Ectodermal cell (in vitro differentiated cells): Measurements from ENCODE around the gene OTULINL. TPM values are rescaled to one million over a fixed set of nuclear protein-coding genes. Genes with fewer than 3 reads are reported as not detected.
A peak's percentile ranks its signal among the peaks of the same experiment; 100 is the strongest.
"Not testable (repeated sequence)": the region's sequence is repeated elsewhere in the genome, so short reads cannot be mapped to it uniquely, and the experiment has no call there.

Source experiments
- H3K27ac ChIP-seq: 2 replicates; pipeline ENCODE4 v1.7.0; 2013; ENCODE audit warnings: mild to moderate bottlenecking, low read depth, low read length; ENCODE audit not compliant: insufficient read depth, poor library complexity, severe bottlenecking
- H3K27me3 ChIP-seq: 2 replicates; pipeline ENCODE4 v1.7.0; 2013; ENCODE audit warnings: mild to moderate bottlenecking, low read length; ENCODE audit not compliant: insufficient read depth, control insufficient read depth, poor library complexity, severe bottlenecking
- H3K36me3 ChIP-seq: one replicate; pipeline ENCODE4 v1.7.0; 2013; ENCODE audit warnings: low read length; ENCODE audit not compliant: control insufficient read depth, insufficient read depth
- H3K4me1 ChIP-seq: one replicate; pipeline ENCODE4 v1.7.0; 2013; ENCODE audit warnings: low read length; ENCODE audit not compliant: control insufficient read depth, insufficient read depth
- H3K4me3 ChIP-seq: 2 replicates; pipeline ENCODE4 v1.7.0; 2013; ENCODE audit warnings: low read depth, low read length, control low read depth; ENCODE audit not compliant: insufficient read depth
- H3K9me3 ChIP-seq: 2 replicates; pipeline ENCODE4 v1.7.0; 2013; ENCODE audit warnings: mild to moderate bottlenecking, low read length, moderate library complexity; ENCODE audit not compliant: control insufficient read depth
- WGBS, 2 experiments: methylation state at CpG; one replicate each; pipeline ENCODE4 v1.1.7; 2013; ENCODE audit warnings: missing lambda C conversion rate in 2 of 2; 5-methylcytosine and 5-hydroxymethylcytosine counted together
- polyA plus RNA-seq, 4 experiments: library from polyadenylated mRNA; stranded (reverse); fragments of 50-300 nt; gene quantifications; one replicate each; pipeline ENCODE4 v1.2.3, GENCODE V29; 2013

Gene OTULINL
- polyA plus RNA-seq (2013, experiment 1 of 4): 4.1 TPM
- polyA plus RNA-seq (2013, experiment 2 of 4): 7.7 TPM
- polyA plus RNA-seq (2013, experiment 3 of 4): 3.7 TPM
- polyA plus RNA-seq (2013, experiment 4 of 4): 3.6 TPM

DNA sequence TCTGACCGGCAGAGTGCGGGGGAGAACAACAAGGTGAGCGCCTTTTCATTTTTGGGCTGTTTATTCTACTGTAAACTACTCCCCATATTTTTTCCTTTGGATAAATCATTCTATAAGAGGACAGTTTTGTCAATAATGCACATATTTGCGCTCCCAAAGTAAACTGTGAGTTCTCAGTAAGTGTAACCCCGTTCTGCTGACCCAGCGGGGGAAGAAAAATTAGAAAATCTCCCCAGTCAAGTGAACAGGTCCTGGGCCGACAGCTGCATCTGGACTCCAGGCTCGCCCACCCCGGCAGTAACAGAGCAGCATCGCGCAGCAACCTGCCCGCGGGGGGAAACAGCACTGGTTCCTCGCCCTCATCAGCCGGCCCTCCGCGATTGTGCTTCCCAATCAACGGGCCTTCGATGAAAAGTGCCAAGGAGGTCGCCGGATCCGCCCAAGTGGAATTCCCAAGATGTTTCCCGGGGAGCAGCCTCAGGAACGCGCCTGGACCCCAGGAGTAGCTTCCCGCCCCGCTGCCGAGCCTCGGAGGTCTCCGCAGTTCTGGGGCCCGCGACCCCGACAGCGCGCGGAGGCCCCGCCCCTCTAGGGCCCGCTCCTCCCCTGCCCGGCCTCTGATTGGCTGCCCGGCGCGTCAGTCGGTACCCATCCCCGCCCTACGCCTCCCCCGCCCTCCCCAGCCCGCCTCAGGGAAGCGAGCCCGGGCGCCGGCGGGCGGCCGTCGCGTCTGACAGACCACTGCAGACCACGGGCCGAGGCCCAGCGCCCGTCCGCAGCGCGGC lies at the start of gene OTULINL:
OTULINL (plus strand) TSS at position 687 of the 785 bp plus-strand sequence. CDS start 103 bp downstream, outside the sequence.
- no peaks in the 10 kb centered on the region for H3K4me1 ChIP-seq
- H3K9me3 ChIP-seq: no peaks in the 10 kb centered on the region
- no peak within 1 kb of the TSS for H3K27ac ChIP-seq
- peak within 1 kb of the TSS; percentile 69 for H3K4me3 ChIP-seq
- no peaks in the 10 kb centered on the region for H3K36me3 ChIP-seq
- WGBS, 2 experiments: 7% methylated on average over 63 of the region's 63 CpGs
- peaks cover 43% of the 10 kb centered on the region for H3K27me3 ChIP-seq

GRCh38 chr5:14532180-14532579 lies 49.4 kb upstream of the OTULINL start:
- H3K4me1 ChIP-seq: no peaks in the 10 kb centered on the region
- 89 to 94% methylated on average over 3 of the region's 3 CpGs for WGBS, 2 experiments
- no peak overlapping the region for H3K27ac ChIP-seq
- H3K36me3 ChIP-seq: no peaks in the 10 kb centered on the region
- no peaks in the 10 kb centered on the region for H3K27me3 ChIP-seq
- H3K9me3 ChIP-seq: no peaks in the 10 kb centered on the region
- H3K4me3 ChIP-seq: no peak overlapping the region

DNA sequence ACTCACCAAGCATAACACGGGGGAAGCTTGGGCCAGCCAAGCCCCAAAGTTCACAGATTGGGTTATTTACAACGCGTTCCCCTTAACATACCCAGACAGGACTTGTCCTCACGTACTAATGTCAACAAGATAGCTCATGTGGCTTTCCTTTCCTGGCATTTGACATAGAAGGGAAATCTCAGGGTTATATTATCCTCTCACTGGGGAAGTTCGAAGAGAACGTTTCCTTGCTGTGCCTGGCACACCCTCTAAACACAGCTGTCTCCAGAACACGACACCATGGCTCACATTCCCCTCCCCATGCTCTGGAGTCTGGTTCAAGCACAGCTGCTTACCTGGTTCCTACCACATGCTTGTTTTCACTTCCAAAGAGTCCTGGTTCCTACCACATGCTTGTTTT lies 46.8 kb upstream of the OTULINL start:
- Histone ChIP-seq H3K27me3 (no peaks in the 10 kb centered on the region), H3K4me3 (no peak overlapping the region), H3K9me3 (no peaks in the 10 kb centered on the region), H3K36me3 (no peaks in the 10 kb centered on the region), H3K4me1 (no peaks in the 10 kb centered on the region), H3K27ac (no peak overlapping the region)
- 70 to 75% methylated on average over 7 of the region's 7 CpGs for WGBS, 2 experiments

GRCh38 chr5:14545308-14545707 lies 36.3 kb upstream of the OTULINL start:
- Histone ChIP-seq H3K36me3 (no peaks in the 10 kb centered on the region), H3K27ac (no peak overlapping the region), H3K4me3 (no peak overlapping the region), H3K4me1 (no peaks in the 10 kb centered on the region), H3K27me3 (no peaks in the 10 kb centered on the region), H3K9me3 (no peaks in the 10 kb centered on the region)
- 61 to 82% methylated on average over 3 of the region's 3 CpGs for WGBS, 2 experiments

GRCh38 chr5:14545862-14546261 lies 35.7 kb upstream of the OTULINL start:
- Histone ChIP-seq H3K9me3 (no peaks in the 10 kb centered on the region), H3K4me1 (no peaks in the 10 kb centered on the region), H3K4me3 (no peak overlapping the region), H3K36me3 (no peaks in the 10 kb centered on the region), H3K27me3 (no peaks in the 10 kb centered on the region), H3K27ac (no peak overlapping the region)
- WGBS, 2 experiments: 88 to 92% methylated on average over 1 of the region's 1 CpG

GRCh38 chr5:14547666-14548065 lies 33.9 kb upstream of the OTULINL start:
- 78 to 100% methylated on average over 1 of the region's 1 CpG for WGBS, 2 experiments
- Histone ChIP-seq H3K27ac (no peak overlapping the region), H3K4me1 (no peaks in the 10 kb centered on the region), H3K36me3 (no peaks in the 10 kb centered on the region), H3K9me3 (no peaks in the 10 kb centered on the region), H3K27me3 (no peaks in the 10 kb centered on the region), H3K4me3 (no peak overlapping the region)

GRCh38 chr5:14551211-14551610 lies 30.4 kb upstream of the OTULINL start:
- no peak overlapping the region for H3K4me3 ChIP-seq
- H3K9me3 ChIP-seq: no peaks in the 10 kb centered on the region
- H3K27me3 ChIP-seq: no peaks in the 10 kb centered on the region
- WGBS, 2 experiments: 90 to 95% methylated on average over 3 of the region's 3 CpGs
- no peak overlapping the region for H3K27ac ChIP-seq
- no peaks in the 10 kb centered on the region for H3K36me3 ChIP-seq
- no peaks in the 10 kb centered on the region for H3K4me1 ChIP-seq

- no peaks in the 10 kb centered on the region for H3K9me3 ChIP-seq
- H3K27ac ChIP-seq: no peak overlapping the region
- no peaks in the 10 kb centered on the region for H3K27me3 ChIP-seq
- H3K4me1 ChIP-seq: no peaks in the 10 kb centered on the region
- H3K4me3 ChIP-seq: no peak overlapping the region
- H3K36me3 ChIP-seq: no peaks in the 10 kb centered on the region
- 42 to 100% methylated on average over 1 of the region's 1 CpG for WGBS, 2 experiments
These were observed 29.6 kb upstream of the OTULINL start for GRCh38 chr5:14552017-14552416.

- not testable (repeated sequence) for H3K27me3 ChIP-seq, H3K9me3 ChIP-seq
- WGBS, 2 experiments: 85 to 93% methylated on average over 2 to 3 of the region's 3 CpGs
These were observed 27.3 kb upstream of the OTULINL start for GRCh38 chr5:14554288-14554687.

GRCh38 chr5:14556015-14556414 lies 25.6 kb upstream of the OTULINL start:
- WGBS, 2 experiments: 96 to 97% methylated on average over 2 of the region's 2 CpGs
- Histone ChIP-seq H3K36me3 (no peaks in the 10 kb centered on the region), H3K27ac (no peak overlapping the region), H3K4me3 (no peak overlapping the region), H3K27me3 (no peaks in the 10 kb centered on the region), H3K9me3 (no peaks in the 10 kb centered on the region), H3K4me1 (no peaks in the 10 kb centered on the region)

More at GRCh38 chr5:14554288-14554687, 27.3 kb upstream of the OTULINL start:
- H3K27ac ChIP-seq, H3K4me3 ChIP-seq, H3K36me3 ChIP-seq, H3K4me1 ChIP-seq: not testable (repeated sequence)
